Stimulated activated CD4-positive, alpha-beta T cell treated with anti-CD3 and anti-CD28 coated beads, TNF-alpha, amount 100 ng/mL, for 48 hours (primary cell): ENCODE results near the gene RIN3.

Experiments
- DNase-seq, 3 donors: peaks; one replicate each; pipeline ENCODE4 v3.0.0-alpha.2; 2020; ENCODE audit warnings: low read depth in 3 of 3

Gene RIN3

DNA sequence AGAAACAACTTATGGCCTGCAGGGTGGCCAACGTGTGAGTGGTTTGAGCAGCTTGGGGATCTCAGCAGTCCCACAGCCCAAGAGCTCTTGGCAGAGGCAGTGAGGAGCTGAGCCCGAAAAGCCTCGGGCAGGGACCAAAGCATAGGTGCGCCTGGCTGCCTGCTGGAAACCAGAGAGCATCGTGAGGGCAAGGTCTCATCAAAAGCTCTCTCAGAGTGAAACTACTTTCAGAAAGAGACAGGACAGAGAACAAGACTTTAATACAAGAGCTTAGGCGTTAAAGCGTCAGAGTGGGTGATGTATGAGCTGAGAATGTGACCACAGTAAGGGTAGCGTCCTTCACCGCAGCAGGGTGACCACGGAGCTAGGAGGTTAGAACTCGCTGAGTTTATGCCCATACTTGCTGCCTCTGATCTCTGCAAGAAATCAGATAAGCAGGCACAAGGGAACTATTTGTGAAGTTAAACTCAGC lies 204.0 kb downstream of the RIN3 start:
- no peak for DNase-seq

DNA sequence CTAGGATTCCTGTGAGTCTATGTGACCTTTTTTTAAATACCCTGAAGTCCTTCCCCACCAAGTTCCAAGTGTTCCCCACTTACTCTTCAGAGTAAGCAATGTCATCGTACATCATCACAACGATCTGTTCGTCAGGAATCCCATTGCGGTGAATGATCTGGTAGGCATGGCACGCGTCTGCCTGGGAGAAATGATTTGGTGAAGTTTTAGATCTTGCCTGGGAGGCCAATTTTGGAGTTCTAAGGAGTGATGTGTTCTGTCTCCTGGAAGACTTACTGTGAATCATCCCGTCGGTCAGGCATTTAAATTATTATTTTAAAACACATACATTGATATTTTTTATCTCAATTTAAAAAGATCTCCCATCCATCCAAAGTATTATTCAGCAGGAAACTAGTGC lies 205.1 kb downstream of the RIN3 start:
- DNase-seq, result no peak

DNA sequence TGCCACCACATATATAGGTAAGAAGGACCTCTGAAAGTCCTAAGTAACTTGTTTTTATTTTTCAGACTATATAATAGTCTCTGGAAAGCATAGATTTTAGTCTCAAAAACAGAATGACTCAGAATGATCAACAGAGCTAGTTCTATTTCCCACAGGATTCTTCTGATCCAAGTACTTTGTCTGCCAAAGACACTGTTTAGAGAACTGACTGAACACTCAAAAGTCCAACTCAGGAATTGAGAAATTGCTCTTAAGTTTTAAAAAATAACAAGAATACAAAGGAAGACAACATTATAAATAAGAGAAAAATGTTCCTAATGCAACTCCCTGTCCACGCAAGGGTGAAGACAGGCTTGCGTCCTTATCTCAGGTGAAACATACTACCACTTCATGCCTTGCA lies 205.8 kb downstream of the RIN3 start:
- DNase-seq, result no peak

DNA sequence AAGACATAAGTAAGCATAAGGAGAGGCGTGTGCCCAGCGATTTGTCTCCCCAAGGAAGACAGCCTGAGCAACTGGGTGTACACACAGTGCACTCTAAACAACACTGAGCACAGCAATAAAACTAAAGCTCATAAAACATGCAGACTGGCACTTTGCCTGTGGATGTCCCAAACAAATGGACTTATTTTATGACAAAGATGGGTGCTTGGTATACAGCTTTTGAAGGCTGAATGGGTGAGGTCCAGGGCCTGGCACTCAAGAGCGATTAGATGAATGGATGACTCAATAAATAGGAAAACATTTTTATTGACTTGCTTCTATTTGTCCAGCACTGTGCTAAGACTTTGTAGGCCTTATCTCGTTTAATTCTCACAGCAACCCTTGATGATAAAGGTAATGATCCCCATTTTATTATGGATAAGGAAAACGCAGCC lies 206.3 kb downstream of the RIN3 start:
- DNase-seq, result no peak

DNA sequence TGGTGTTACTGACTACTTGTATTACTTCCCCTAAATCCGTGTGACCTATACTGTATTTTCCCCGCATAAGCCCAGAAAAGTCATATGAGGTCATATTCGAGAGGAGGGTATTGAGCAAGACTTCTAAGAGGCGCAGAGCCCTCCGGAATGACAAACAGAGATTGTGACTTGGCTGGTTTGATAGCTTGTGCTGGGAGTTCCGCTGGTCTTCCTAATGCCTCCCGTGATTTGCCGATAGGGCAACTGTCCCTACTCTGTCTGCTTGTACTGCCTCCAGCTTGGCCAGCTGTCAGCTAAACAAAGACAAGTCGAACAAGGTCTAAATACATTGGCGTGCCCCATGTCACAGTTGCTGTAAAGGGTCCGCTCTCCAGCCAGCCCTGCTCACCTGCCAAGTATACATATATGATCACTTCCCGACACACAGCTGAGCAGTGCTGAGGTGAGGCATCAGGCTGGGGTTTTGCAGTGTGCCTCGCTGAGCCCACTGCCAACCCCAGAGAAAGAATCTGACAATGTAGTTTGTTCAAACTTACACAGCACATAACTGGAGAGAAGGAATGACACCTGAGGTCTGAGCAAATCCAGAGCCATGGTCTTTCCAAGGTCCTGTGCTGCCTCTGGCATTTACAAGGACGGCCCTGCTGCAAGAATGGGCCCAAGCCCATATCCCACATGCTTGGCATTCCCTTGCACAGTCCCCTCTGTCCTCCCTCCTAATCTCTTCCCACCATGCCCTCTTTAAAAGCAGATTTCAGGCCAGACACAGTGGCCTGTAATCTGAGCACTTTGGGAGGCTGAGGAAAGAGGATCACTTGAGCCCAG lies 211.1 kb downstream of the RIN3 start:
- DNase-seq, result no peak

DNA sequence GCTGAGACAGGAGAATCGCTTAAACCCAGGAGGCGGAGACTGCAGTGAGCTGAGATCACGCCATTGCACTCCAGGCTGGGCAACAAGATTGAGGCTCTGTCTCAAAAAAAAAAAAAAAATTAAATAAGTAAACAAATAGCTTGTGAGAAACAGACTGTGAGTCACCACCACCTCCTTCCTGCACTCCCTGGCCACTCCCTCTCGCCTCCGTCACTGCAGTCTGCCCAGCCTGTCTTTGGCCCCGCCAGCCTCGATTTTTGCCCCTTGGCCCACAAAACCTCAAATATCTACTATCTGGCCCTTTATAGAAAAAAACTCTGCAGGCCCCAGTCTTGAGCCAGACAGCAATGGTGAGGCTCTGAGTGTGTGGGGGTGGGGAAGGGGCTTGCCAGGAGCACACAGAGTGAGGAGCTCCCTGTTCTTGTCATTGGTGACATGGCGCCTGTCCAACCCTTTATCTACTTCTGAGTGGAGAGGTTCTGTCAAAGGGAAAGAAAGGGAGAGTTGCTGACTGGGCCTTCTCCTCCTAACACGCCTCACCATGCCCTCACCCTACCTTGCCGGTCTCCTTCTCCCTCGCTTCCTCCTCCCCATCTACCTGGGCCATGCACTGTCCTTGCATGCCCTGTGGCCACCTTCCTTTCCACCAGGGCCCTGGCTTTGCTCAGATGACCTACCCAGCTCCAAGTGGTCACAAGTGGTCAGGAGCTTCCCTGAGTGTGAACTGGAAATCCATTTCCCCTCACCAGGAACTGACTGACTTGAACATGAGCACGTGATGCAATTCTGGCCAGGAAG lies 212.8 kb downstream of the RIN3 start:
- DNase-seq, result no peak

DNA sequence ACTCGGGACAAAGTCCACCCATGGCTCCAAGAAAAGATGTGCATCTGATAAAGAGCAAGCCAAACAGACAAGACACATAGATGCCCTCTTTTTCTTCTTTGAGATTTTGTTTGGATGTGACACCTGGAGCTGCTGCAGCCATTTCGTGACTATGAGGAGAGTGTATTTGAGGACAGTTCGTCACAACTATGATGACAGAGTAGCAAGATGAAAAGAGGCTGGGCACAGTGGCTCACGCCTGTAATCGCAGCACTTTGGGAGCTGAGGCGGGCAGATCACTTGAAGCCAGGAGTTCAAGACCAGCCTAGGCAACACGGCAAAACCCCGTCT lies 213.3 kb downstream of the RIN3 start:
- DNase-seq, result no peak

DNA sequence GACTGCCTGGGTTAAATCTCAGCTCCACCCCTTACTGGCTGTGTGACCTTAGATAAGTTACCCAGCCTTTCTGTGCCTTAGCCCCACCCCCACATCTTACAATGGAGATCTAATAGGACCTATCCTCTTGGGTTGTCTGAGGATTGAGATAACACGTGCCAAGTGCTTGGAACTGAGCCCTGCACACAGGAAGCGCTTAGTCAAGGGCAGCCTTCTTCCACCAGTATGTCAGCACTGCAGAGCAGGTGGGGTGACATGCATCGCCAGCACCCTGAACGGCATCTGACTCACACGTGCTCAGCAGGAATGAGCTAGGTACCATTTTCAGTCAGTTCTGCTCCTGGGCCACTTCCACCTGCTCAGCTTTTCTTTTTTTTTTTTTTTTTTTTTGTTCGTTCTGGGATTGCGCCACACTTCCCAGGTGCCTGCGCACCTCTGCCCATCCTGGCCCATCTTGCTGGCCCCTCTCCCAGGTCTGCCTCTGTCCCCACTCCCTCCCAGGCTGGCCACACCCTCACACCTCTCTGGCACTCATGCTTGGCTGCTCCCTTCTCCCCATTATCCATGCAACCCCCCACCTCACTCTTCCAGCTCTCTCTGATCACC lies 215.3 kb downstream of the RIN3 start:
- peak in 2 of 3 donors; percentile 35 to 64 for DNase-seq

DNA sequence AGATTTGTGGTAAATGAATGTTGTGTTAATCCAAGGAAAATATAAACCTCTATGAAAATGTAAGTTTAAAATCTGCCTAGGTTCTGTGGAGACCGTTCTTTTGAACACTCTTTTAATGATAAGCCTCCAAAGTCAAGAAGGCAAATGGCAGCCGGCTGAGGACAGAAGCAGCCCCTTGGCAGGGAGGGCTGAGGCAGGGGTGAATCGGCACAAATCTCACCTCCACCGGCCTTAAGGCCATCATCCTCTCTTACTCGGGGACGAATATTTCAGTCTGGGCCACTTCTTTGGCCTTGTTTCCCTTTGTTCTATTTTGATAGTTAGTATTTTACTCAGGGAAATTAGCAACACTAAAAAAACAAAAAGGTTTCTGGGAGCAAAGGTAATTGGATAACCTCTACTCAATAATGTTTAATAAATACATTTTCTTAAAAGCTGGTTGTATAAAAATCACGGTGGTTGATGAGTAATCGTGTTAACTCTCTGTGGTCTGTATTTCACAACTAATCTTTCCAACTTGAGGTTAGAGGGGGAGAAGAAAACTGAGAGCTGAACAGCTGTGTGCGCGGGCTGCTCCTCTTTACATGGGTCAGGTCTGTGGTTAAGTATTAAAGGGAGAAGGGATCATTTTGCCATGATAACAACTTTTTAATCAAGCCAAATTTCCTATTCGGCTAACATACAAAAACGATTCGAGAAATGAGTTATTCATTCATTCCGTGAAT lies 216.2 kb downstream of the RIN3 start:
- no peak for DNase-seq

DNA sequence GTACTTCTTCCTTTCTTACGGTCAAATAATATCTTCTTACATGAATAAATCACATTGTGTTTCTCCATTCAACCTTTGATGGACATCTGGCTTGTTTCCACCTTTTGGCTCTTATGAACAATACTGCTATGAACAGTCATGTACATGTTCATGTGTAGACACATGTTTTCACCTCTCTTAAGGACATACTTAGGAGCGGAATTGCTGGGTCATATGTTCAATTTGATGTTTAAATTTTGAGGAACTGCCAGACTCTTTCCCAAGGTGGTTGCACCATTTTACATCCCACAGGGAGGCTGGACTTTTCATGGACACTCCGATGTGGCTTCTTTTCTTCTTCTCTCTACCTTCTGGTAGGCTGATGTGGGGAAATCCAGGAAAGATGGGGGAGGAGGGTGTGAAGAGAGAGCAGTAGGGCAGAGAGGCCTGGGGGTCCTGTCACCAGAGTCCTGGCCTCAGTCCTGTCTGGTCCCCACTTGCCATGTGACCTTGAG lies 218.1 kb downstream of the RIN3 start:
- no peak for DNase-seq

DNA sequence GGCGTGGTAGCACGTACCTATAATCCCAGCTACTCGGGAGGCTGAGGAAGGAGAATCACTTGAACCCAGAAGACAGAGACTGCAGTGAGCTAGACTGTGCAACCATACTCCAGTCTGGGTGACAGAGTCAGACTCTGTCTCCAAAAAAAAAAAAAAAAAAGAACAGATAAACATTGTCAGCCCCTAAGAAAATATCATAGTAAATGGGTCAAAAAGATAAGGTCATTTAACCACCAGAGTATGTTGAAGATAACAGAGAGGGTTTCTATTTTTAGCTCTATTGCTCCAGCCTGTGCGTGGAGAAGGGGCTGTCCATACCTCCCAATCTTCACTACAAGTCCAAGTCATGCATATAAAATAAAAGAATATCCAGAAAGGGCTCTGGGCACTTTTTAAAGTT lies 219.4 kb downstream of the RIN3 start:
- no peak for DNase-seq

DNA sequence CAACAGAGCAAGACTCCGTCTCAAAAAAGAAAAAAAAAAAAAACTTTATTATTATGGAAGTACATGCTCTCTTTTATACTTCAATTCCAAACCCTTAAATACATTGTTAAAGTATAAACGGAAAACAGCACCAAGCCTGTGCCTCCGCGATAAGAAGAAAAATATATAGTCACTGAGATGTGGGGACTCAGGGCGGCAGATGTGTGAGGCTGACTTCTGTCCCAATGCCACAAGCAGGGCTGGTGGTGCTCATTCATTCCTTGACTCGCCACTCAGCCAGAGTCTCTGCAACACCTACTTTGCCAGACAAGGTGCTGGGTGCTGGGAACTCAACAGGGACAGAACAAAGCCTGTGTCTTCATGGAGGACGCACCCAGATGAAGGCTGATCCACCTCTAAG lies 221.0 kb downstream of the RIN3 start:
- DNase-seq, result no peak

DNA sequence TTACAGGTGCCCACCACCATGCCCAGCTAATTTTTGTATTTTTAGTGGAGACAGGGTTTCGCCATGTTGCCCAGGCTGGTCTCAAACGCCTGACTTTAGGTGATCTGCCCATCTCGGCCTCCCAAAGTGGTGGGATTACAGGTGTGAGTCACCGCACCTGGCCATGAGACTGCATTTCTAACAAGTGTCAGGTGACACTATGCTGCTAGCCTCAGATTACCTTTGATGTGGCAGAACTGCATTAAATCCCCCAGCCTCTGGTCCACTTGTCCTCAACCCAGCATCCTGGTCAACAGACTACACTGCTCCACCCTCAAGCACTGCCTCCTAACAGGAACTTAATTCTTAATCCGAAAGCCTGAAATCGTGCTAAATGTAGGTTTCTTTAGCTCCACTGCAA lies 221.8 kb downstream of the RIN3 start:
- DNase-seq, result no peak

DNA sequence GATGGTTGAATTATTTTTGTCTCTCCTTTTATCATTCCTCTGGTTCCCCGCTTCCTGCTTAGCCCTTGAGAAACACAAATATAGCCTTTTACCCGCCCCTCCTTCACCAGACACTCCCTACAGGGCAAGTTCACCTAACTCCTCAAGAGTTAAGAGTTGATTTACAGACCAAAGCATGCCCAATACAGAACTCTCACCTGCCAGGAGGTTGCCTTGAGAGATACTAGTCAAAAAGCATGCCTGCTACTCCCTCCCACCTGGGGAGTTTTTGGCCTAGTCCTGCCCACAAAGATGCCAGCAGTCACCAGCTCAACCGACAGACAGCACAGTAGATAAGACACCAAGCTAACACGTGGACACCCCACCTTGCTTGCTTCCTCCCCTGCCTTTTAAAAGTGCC lies 223.6 kb downstream of the RIN3 start:
- DNase-seq, result no peak

DNA sequence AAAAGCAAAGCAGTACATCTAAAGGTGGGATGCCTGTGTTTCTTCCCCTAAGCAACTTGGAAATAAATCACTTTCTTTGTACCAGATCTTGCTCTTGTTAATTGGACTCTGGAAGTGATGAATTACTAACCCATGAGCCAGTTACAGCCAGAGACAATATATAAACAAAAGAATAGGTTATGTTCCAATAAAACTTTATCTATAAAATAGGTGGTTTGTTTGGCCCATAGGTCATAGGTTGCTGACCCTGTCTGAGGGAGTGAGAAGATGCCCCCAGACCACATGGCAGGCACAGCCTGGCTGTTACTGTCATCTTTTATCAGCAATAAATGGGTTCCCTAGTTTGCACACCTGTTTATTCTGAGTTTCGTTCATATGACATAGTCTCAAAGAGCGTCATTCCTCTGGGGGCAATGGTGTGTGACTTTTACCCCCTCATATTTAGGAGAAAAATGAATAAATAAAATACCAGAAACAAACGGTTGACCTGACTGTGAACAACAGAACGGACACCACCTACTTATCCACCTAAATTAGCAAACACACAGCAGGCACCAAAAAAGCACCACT lies 224.1 kb downstream of the RIN3 start:
- no peak for DNase-seq
